GM18907 (cell line): ENCODE measurements around the gene MAP3K10.
"Not testable (repeated sequence)": the region's sequence is repeated elsewhere in the genome, so short reads cannot be mapped to it uniquely, and the experiment has no call there.

ENCODE experiments used
- ATAC-seq: cut with Tn5 transposase; IDR thresholded peaks from one replicate; pipeline ENCODE4 v1.9.1; 2021; ENCODE audit warnings: mild to moderate bottlenecking, moderate library complexity; ENCODE audit not compliant: unreplicated experiment

Gene MAP3K10

GRCh38 chr19:40216777-40217026, 25.5 kb downstream of the MAP3K10 start:
- no peak for ATAC-seq

GRCh38 chr19:40217027-40217810, 26.0 kb downstream of the MAP3K10 start:
- ATAC-seq = no peak

- no peak for ATAC-seq
These were observed 27.0 kb downstream of the MAP3K10 start, which contains the start of gene TTC9B for GRCh38 chr19:40217934-40218890. TSS of gene TTC9B (minus strand) at chr19:40218384. CDS start at chr19:40218381, 3 bp downstream.

- ATAC-seq = not testable (repeated sequence)
These were observed 27.8 kb downstream of the MAP3K10 start for GRCh38 chr19:40219029-40219428.

GRCh38 chr19:40219721-40220276, 28.6 kb downstream of the MAP3K10 start:
- ATAC-seq = no peak

- ATAC-seq = no peak
These were observed 29.4 kb downstream of the MAP3K10 start for GRCh38 chr19:40220674-40221073.

GRCh38 chr19:40221858-40222619, 30.8 kb downstream of the MAP3K10 start:
- ATAC-seq = no peak

- no peak for ATAC-seq
These were observed 32.1 kb downstream of the MAP3K10 start for GRCh38 chr19:40223135-40223822.

GRCh38 chr19:40224342-40225150, 33.3 kb downstream of the MAP3K10 start:
- ATAC-seq = no peak

- ATAC-seq = no peak
These were observed 34.4 kb downstream of the MAP3K10 start for GRCh38 chr19:40225440-40226305.

GRCh38 chr19:40228346-40228745, 37.1 kb downstream of the MAP3K10 start:
- ATAC-seq = no peak

- ATAC-seq = no peak
These were observed 37.6 kb downstream of the MAP3K10 start for GRCh38 chr19:40228863-40229262.

GRCh38 chr19:40229484-40229883, 38.3 kb downstream of the MAP3K10 start:
- ATAC-seq = no peak

GRCh38 chr19:40229926-40230417, 38.7 kb downstream of the MAP3K10 start:
- ATAC-seq = no peak

- ATAC-seq = no peak
These were observed 39.8 kb downstream of the MAP3K10 start for GRCh38 chr19:40231057-40231456.

GRCh38 chr19:40231544-40232424, 40.6 kb downstream of the MAP3K10 start:
- no peak for ATAC-seq

GRCh38 chr19:40232479-40232878, 41.3 kb downstream of the MAP3K10 start:
- no peak for ATAC-seq
